ENCODE measurements around the gene TMEM8B. TPM values are rescaled to one million over a fixed set of nuclear protein-coding genes. Genes with fewer than 3 reads are reported as not detected.

The TMEM8B gene
- total and polyA plus RNA-seq, 10 of the 15 experiments (the other 5 are each of a cell fraction or from before 2014, with no cell fraction given), result 0.19 to 7.6 (median 2.5) TPM

DNA sequence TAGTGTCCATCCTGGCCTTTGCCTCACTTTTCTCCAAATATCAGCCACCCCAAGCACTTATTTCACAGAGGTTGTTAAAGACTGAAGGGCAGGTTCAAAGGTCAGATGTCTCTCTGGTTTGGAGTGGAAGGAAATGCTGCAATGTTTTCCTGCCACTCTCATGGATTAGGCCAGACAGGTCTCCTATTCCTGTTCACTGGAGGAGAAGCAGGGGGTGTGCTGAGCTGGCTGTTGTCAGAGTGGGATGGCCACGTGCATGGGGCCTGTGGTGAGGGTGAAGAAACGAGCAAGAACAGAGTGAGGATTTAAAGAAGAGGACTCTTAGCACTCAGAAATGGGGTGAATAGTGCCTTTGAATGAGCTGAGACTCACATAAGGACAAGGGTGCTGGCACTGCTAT lies 6.7 kb downstream of the TMEM8B start (continued):
- TF ChIP-seq IKZF1 (conservative IDR thresholded peaks at IDR 0.05) (no peak), EED (IDR thresholded peaks at IDR 0.05; ENCODE audit: low read depth) (no peak), TARDBP (IDR thresholded peaks at IDR 0.05; ENCODE audit: borderline replicate concordance) (no peak)

DNA sequence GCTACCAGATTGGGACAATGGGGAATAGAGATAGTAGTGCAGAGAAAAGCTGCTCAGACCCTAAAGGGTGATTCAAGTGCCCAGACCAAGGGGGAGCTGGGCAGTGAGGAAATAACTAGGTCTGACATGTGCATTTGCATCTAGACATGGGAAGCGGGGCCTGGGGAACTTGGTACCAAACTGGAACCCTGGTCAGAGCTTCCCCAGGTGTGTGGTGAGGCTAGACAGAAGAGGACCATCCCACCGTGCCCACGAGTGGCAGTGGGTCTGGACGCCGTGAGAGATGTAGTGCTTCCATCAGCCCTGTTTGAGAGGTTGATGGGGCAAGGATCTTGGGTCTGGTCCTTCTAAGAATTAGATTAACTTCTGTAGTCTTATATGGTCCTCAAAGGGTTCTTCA lies 7.6 kb downstream of the TMEM8B start:
- SMC1A ChIA-PET (ENCODE audit: uncharacterized antibody, unreplicated experiment), result interaction anchor here (1.4 to 8.9 kb wide), 5 partner anchors 9 to 178 kb away, joined by 3 to 118 read pairs (median 9); no protein-coding TSS in a partner anchor
- CTCF ChIA-PET, result interaction anchor here (0.9 to 7.8 kb wide), 7 partner anchors 9 to 49 kb away, joined by 3 to 59 read pairs (median 14); partner anchors contain the start of genes HINT2 and SPAG8
- FAIRE-seq (no peak), ATAC-seq (no peak), DNase-seq (ENCODE audit: low read depth, low spot score) (no peak)
- 82% methylated on average over 5 of the region's 5 CpGs for WGBS (ENCODE audit: insufficient coverage, insufficient replicate concordance, low lambda C conversion rate, missing lambda C conversion rate)
- TF ChIP-seq, protein P1, sequence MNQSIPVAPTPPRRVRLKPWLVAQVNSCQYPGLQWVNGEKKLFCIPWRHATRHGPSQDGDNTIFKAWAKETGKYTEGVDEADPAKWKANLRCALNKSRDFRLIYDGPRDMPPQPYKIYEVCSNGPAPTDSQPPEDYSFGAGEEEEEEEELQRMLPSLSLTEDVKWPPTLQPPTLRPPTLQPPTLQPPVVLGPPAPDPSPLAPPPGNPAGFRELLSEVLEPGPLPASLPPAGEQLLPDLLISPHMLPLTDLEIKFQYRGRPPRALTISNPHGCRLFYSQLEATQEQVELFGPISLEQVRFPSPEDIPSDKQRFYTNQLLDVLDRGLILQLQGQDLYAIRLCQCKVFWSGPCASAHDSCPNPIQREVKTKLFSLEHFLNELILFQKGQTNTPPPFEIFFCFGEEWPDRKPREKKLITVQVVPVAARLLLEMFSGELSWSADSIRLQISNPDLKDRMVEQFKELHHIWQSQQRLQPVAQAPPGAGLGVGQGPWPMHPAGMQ (IDR thresholded peaks at IDR 0.05; ENCODE audit: borderline replicate concordance), result no peak
- TF ChIP-seq, protein P2, sequence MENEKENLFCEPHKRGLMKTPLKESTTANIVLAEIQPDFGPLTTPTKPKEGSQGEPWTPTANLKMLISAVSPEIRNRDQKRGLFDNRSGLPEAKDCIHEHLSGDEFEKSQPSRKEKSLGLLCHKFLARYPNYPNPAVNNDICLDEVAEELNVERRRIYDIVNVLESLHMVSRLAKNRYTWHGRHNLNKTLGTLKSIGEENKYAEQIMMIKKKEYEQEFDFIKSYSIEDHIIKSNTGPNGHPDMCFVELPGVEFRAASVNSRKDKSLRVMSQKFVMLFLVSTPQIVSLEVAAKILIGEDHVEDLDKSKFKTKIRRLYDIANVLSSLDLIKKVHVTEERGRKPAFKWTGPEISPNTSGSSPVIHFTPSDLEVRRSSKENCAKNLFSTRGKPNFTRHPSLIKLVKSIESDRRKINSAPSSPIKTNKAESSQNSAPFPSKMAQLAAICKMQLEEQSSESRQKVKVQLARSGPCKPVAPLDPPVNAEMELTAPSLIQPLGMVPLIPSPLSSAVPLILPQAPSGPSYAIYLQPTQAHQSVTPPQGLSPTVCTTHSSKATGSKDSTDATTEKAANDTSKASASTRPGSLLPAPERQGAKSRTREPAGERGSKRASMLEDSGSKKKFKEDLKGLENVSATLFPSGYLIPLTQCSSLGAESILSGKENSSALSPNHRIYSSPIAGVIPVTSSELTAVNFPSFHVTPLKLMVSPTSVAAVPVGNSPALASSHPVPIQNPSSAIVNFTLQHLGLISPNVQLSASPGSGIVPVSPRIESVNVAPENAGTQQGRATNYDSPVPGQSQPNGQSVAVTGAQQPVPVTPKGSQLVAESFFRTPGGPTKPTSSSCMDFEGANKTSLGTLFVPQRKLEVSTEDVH (IDR thresholded peaks at IDR 0.05; ENCODE audit: low read depth, partially characterized antibody), result no peak
- TF ChIP-seq ATF7 (IDR thresholded peaks at IDR 0.05; ENCODE audit: low read depth) (no peak), EGR1 (IDR thresholded peaks at IDR 0.05; ENCODE audit: borderline replicate concordance in 1 of 2, low read depth in 2 of 2, low read length in 2 of 2) (no peak), RFX5 (IDR thresholded peaks at IDR 0.05; ENCODE audit: low read depth, low read length) (no peak), HDAC2 (IDR thresholded peaks at IDR 0.05) (no peak), CHD4 (IDR thresholded peaks at IDR 0.05) (no peak), TAF1 (IDR thresholded peaks at IDR 0.05; ENCODE audit: borderline replicate concordance, low read depth, low read length) (no peak), CBFB (IDR thresholded peaks at IDR 0.05; ENCODE audit: low read depth) (no peak), MYC (IDR thresholded peaks at IDR 0.05; ENCODE audit: insufficient read depth, insufficient read length, insufficient replicate concordance, low read length, severe bottlenecking) (no peak), MTA2 (IDR thresholded peaks at IDR 0.05; ENCODE audit: low read depth) (no peak), ZBED1 (IDR thresholded peaks at IDR 0.05; ENCODE audit: borderline replicate concordance) (no peak)
- TF ChIP-seq, protein P3, sequence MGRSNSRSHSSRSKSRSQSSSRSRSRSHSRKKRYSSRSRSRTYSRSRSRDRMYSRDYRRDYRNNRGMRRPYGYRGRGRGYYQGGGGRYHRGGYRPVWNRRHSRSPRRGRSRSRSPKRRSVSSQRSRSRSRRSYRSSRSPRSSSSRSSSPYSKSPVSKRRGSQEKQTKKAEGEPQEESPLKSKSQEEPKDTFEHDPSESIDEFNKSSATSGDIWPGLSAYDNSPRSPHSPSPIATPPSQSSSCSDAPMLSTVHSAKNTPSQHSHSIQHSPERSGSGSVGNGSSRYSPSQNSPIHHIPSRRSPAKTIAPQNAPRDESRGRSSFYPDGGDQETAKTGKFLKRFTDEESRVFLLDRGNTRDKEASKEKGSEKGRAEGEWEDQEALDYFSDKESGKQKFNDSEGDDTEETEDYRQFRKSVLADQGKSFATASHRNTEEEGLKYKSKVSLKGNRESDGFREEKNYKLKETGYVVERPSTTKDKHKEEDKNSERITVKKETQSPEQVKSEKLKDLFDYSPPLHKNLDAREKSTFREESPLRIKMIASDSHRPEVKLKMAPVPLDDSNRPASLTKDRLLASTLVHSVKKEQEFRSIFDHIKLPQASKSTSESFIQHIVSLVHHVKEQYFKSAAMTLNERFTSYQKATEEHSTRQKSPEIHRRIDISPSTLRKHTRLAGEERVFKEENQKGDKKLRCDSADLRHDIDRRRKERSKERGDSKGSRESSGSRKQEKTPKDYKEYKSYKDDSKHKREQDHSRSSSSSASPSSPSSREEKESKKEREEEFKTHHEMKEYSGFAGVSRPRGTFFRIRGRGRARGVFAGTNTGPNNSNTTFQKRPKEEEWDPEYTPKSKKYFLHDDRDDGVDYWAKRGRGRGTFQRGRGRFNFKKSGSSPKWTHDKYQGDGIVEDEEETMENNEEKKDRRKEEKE (IDR thresholded peaks at IDR 0.05), result no peak
- POLR2A ChIA-PET, result interaction anchor here (0.8 to 6.2 kb wide), 2 partner anchors 8 to 108 kb away, joined by 3 to 80 read pairs; no protein-coding TSS in a partner anchor
- RAD21 ChIA-PET (ENCODE audit: unreplicated experiment), result interaction anchor here (1.3 to 4.4 kb wide), 3 partner anchors 11 to 47 kb away, joined by 5 to 21 read pairs (median 8); no protein-coding TSS in a partner anchor
- Histone ChIP-seq H3K36me3 (ENCODE audit: control insufficient read depth in 2 of 2, insufficient read depth in 2 of 2, low read length in 1 of 2) (no peaks in the 10 kb centered on the region), H3K9me3 (replicated peaks; ENCODE audit: control insufficient read depth, insufficient read depth, low read length) (no peaks in the 10 kb centered on the region), H2AFZ (ENCODE audit: control insufficient read depth, low read depth, low read length) (no peak overlapping the region), H3K79me2 (ENCODE audit: control insufficient read depth, insufficient read depth, low read length) (no peaks in the 10 kb centered on the region), H3K9ac (ENCODE audit: control insufficient read depth, insufficient read depth, low read length) (no peak overlapping the region), H3K27me3 (replicated peaks in 1 of 2; ENCODE audit: control insufficient read depth in 2 of 2, insufficient read depth in 2 of 2, low read length in 1 of 2) (no peaks in the 10 kb centered on the region), H4K20me1 (ENCODE audit: control insufficient read depth, insufficient read depth) (no peaks in the 10 kb centered on the region), H3K27ac (ENCODE audit: control insufficient read depth, insufficient read depth) (no peak overlapping the region), H3K4me2 (ENCODE audit: control insufficient read depth, insufficient read depth) (no peak overlapping the region), H3K4me1 (ENCODE audit: control insufficient read depth, insufficient read depth, low read length) (peaks cover 37% of the 10 kb centered on the region), H3K4me3 (no peak overlapping the region)
- intact Hi-C loops (cut with micrococcal nuclease; ENCODE audit: unreplicated experiment), result no loop called here
- in situ Hi-C loops (cut with MboI), result no loop called here
- BruUV-seq (replicated peaks), result no TSS peak

Measured in GM12878 (cell line).